Measurements from ENCODE around the gene HABP4. TPM values are rescaled to one million over a fixed set of nuclear protein-coding genes. Genes with fewer than 3 reads are reported as not detected.

Gene HABP4
- total RNA-seq, 1 experiment from 2014 or later, result 4.3 TPM

- DNase-seq (ENCODE audit: low read depth), result no peak
These were observed 26.0 kb downstream of the HABP4 start for GRCh38 chr9:96476013-96476412.

GRCh38 chr9:96476591-96476990, 26.6 kb downstream of the HABP4 start:
- peak; percentile 78 for DNase-seq (ENCODE audit: low read depth)

GRCh38 chr9:96478829-96479371, 28.9 kb downstream of the HABP4 start:
- no peak for DNase-seq (ENCODE audit: low read depth)

- DNase-seq (ENCODE audit: low read depth), result no peak
These were observed 30.8 kb downstream of the HABP4 start for GRCh38 chr9:96480736-96481135.

GRCh38 chr9:96482476-96482875, 32.5 kb downstream of the HABP4 start:
- DNase-seq (ENCODE audit: low read depth), result no peak

GRCh38 chr9:96483197-96483596, 33.2 kb downstream of the HABP4 start:
- DNase-seq (ENCODE audit: low read depth), result no peak

GRCh38 chr9:96483733-96484390, 33.9 kb downstream of the HABP4 start:
- DNase-seq (ENCODE audit: low read depth), result no peak

- no peak for DNase-seq (ENCODE audit: low read depth)
These were observed 34.6 kb downstream of the HABP4 start for GRCh38 chr9:96484521-96484931.

GRCh38 chr9:96485280-96485679, 35.3 kb downstream of the HABP4 start:
- no peak for DNase-seq (ENCODE audit: low read depth)

- DNase-seq (ENCODE audit: low read depth), result peak; percentile 18
These were observed 36.5 kb downstream of the HABP4 start for GRCh38 chr9:96486386-96487028.

GRCh38 chr9:96487029-96487396, 37.0 kb downstream of the HABP4 start:
- DNase-seq (ENCODE audit: low read depth), result no peak

GRCh38 chr9:96487949-96488348, 38.0 kb downstream of the HABP4 start:
- no peak for DNase-seq (ENCODE audit: low read depth)

- no peak for DNase-seq (ENCODE audit: low read depth)
These were observed 39.6 kb downstream of the HABP4 start for GRCh38 chr9:96489482-96489979.

- no peak for DNase-seq (ENCODE audit: low read depth)
These were observed 40.6 kb downstream of the HABP4 start for GRCh38 chr9:96490534-96491078.

GRCh38 chr9:96491079-96491879, 41.3 kb downstream of the HABP4 start:
- DNase-seq (ENCODE audit: low read depth), result no peak

GRCh38 chr9:96491880-96492525, 42.0 kb downstream of the HABP4 start:
- DNase-seq (ENCODE audit: low read depth), result no peak

- DNase-seq (ENCODE audit: low read depth), result no peak
These were observed 43.1 kb downstream of the HABP4 start for GRCh38 chr9:96492993-96493531.

- DNase-seq (ENCODE audit: low read depth), result no peak
These were observed 43.8 kb downstream of the HABP4 start for GRCh38 chr9:96493757-96494156.

- DNase-seq (ENCODE audit: low read depth), result no peak
These were observed 44.3 kb downstream of the HABP4 start for GRCh38 chr9:96494215-96494800.

GRCh38 chr9:96495341-96495740, 45.4 kb downstream of the HABP4 start:
- DNase-seq (ENCODE audit: low read depth), result peak; percentile 15
